ENCODE measurements around the gene IPO7.

GRCh38 chr11:9479899-9480298, 95.4 kb downstream of the IPO7 start:
- TF ChIP-seq CTCF (conservative IDR thresholded peaks at IDR 0.05) (no peak), EZH2 (IDR thresholded peaks at IDR 0.05; ENCODE audit: low read depth) (no peak)
